Activated CD8-positive, alpha-beta memory T cell treated with anti-CD3 and anti-CD28 coated beads, Interleukin-2, amount 50 U/mL, for 4 hours (primary cell): ENCODE results near the gene NUP98.
"Not testable (repeated sequence)": the region's sequence is repeated elsewhere in the genome, so short reads cannot be mapped to it uniquely, and the experiment has no call there.

ENCODE experiments used
- DNase-seq: peaks from one replicate; pipeline ENCODE4 v3.0.0-alpha.2; 2020

The NUP98 gene

GRCh38 chr11:3825473-3826154 lies 28.3 kb upstream of the NUP98 start:
- no peak for DNase-seq

DNA sequence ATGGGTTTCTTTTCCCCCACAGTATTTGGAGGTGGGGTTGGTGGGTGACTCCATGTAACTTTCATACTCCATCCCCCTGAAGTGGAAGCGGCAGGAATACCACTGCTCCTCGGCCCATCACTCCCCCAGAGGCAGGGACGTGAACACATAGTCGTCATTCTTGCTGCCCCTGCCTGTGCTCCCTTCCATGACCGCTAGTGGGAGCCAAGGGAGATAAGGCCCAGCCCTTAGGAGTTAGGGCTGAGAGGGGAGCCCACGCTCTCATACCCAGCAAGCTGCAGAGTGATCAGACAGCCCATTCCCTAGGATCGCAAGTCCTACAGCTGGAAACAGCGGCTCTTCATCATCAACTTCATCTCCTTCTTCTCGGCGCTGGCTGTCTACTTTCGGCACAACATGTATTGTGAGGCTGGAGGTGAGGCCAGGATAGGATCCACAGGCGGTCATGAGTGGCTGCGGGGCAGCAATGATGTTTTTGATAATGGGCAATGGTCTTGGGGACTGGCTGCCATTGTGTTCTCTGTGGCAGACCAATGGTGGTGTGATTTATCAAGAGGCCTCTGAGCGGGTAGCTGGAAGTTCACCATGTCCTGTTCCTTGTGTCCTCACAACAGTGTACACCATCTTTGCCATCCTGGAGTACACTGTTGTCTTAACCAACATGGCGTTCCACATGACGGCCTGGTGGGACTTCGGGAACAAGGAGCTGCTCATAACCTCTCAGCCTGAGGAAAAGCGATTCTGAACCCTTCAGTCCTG lies 27.5 kb upstream of the NUP98 start:
- DNase-seq, result peak; percentile 86

DNA sequence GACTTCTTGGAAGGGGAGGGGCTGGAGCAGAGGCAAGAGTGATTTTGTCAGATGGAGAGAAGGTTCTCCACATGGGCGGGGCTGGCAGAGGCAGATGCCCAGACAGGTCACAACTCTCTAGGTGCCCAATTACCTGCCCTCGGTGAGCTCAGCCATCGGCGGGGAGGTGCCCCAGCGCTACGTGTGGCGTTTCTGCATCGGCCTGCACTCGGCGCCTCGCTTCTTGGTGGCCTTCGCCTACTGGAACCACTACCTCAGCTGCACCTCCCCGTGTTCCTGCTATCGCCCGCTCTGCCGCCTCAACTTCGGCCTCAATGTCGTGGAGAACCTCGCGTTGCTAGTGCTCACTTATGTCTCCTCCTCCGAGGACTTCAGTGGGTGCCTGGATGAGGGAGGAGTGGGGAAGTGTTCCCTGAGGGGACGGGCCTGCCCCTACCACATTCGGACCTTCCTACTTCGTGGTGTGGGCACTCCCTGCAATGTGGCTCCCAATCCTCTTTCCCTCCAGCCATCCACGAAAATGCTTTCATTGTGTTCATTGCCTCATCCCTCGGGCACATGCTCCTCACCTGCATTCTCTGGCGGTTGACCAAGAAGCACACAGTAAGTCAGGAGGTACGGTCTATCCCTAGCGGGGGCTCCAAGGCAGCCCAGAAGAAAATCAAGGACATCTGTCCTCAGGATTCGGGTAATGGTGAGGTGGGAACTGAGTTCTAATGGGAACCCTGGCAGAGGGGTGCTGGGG lies 26.6 kb upstream of the NUP98 start:
- DNase-seq, result no peak

DNA sequence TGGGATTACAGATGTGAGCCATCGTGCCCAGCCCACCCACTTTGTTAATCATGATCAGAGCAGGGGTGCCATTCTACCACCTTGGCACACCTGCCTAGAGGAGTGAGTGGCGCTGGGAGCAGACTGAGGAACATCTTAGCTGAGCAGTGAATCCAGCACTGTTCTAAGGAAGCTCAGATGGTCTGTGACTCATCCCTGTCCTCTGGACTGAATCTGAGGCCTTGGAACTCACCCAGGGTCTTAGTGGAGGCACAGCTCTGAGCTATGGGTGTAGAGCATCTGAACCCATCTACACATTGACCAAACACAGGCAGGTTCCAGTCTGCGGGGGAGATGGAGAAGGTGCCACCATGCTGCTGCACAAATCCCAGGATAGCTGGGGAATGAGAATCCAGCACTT lies 25.9 kb upstream of the NUP98 start:
- DNase-seq, result no peak

DNA sequence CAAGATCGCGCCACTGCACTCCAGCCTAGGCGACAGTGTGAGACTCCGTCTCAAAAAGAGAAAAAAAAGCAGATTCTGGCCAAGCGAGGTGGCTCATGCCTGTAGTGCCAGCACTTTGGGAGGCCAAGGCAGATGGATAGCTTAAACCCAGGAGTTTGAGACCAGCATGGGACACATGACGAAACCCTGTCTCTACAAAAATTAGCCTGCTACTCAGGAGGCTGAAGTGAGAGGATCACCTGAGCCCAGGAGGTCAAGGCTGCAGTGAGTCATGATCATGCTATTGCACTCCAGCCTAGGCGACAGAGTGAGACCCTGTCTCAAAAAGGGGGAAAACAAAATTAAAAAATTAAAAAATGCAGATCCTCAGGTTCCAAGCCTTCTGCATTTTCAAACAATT lies 25.0 kb upstream of the NUP98 start:
- DNase-seq, result no peak

DNA sequence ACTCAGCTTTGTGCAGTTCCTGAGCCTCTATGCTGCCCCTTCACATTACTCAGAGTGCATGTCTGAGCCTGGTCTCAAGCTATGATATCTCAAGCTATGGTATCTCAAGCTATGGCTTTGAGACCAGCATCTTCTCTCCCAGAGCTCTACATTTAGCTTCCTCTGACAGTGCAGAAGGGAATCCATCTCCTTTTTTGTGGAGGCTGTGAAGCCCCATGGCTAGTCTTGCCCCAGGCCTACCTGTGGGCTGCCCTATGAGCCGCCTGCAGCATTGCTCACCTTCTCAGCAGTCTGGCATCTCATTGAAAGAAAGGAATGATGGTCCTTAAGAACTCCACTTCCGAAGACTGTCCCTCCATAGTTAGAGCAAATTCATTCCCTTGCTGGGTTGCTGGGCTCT lies 23.6 kb upstream of the NUP98 start:
- no peak for DNase-seq

GRCh38 chr11:3817181-3817800 lies 19.9 kb upstream of the NUP98 start:
- no peak for DNase-seq

DNA sequence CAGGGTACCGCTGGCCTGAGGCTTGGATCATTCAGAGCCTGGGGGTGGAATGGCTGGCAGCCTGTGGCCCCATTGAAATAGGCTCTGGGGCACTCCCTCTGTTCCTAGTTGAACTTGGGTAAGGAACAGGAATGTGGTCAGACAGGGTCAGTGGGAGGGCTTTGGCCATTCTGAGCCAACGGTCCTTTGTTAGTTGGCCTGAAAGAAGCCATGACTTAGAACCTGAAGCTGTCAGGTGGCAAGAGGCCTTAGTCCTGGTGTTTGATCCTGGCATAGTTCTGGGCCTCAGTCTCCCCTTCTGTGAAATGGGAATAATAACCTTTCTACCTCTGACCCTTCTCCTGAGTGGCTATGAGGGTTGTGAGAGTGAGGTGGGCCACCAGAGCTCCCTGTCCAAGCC lies 19.3 kb upstream of the NUP98 start:
- DNase-seq, result no peak

GRCh38 chr11:3815845-3816244 lies 18.5 kb upstream of the NUP98 start:
- DNase-seq, result no peak

- not testable (repeated sequence) for DNase-seq
Measured at GRCh38 chr11:3814832-3815231, 17.5 kb upstream of the NUP98 start.

DNA sequence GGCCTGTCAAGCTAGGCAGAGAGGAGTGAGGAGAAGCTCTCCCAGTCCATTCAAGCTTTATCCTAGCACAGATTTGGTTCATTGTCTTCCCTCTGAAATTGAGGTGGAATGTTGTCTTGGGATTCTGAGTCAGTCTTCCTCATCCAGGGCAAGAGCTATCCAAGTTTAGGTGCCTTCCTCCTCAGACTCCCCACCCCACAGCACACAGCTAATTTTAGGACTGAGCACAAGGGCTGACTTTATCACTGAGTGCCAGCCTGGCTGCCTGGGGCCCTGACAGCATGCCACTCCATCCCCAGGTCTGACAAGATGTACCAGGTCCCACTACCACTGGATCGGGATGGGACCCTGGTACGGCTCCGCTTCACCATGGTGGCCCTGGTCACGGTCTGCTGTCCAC lies 13.6 kb upstream of the NUP98 start:
- DNase-seq, result no peak

DNA sequence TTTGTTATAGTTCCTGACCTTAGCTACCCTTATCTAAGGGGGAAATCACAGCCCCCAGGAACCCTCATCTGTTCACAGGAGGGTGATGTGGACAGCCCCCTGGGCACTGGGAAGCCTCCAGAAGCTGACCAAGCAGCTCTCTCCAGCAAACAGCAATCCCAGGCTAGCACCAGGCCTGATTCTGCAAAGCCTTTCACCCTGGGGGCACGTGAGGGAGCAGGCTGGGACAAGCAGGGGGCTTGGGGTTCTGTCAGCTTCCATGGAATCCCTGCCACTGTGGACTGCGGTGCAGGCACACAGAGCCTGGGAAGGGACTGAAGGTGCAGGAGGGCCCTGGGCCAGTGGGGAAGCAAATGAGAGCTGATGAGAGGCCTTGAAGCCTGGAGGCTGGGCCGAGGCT lies 13.1 kb upstream of the NUP98 start:
- no peak for DNase-seq

DNA sequence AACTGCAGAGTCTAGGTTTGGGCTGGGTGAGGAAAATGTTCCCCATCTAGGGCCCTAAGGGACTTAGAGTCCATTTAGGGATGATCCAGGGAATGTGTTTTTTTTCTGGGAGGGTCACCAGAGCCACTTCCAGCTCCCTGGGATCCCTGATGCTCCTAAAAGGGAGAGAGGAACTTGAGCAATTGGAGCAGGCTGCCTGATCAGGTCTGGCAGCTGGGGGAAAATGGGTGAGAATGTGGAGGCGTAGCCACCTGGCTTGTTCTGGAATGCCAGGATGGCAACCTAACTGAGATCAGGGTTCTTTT lies 12.2 kb upstream of the NUP98 start:
- DNase-seq, result no peak

DNA sequence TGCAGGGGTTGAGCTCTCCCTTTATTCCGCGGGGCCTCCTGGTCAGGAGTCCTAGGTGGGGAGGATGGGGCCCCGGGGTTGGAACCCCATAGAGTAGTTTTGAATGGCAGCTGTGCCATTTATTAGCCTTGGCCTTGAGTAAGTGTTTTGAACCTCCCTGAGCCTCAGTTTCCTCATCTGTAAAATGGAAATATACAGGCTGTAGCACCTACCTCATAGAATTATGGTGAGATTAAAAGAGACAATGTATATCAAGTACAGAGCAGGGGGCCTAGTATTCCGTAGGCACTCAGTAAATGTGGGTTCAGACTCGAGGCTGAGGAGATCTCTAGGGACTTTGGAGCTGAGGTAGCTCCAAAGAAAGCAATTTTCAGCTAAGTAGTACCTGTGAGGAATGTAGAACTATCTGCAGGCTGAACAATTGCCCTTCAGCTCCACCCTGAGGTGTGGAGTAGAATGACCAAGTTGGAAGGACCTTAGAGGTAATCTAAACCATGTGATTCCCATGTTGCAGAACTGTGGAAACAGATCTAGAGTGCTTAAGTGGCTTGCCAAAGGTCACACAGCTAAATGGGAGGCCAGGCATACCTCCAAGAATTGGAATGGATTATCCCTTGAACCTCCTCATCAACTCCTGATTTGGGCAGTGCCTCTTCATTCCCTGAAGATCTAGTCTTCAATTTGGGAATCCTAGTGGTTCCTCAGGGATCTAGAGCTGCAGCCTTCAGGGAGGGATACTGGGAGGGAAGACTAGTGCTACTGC lies 11.7 kb upstream of the NUP98 start:
- no peak for DNase-seq

- peak; percentile 60 for DNase-seq
Measured at GRCh38 chr11:3807909-3808860, 10.8 kb upstream of the NUP98 start, which contains the start of gene PGAP2. TSS of gene PGAP2 (plus strand) at chr11:3808560. CDS start at chr11:3811260, 2,700 bp downstream.

- DNase-seq, result no peak
Measured at GRCh38 chr11:3803726-3804495, 6.6 kb upstream of the NUP98 start.

DNA sequence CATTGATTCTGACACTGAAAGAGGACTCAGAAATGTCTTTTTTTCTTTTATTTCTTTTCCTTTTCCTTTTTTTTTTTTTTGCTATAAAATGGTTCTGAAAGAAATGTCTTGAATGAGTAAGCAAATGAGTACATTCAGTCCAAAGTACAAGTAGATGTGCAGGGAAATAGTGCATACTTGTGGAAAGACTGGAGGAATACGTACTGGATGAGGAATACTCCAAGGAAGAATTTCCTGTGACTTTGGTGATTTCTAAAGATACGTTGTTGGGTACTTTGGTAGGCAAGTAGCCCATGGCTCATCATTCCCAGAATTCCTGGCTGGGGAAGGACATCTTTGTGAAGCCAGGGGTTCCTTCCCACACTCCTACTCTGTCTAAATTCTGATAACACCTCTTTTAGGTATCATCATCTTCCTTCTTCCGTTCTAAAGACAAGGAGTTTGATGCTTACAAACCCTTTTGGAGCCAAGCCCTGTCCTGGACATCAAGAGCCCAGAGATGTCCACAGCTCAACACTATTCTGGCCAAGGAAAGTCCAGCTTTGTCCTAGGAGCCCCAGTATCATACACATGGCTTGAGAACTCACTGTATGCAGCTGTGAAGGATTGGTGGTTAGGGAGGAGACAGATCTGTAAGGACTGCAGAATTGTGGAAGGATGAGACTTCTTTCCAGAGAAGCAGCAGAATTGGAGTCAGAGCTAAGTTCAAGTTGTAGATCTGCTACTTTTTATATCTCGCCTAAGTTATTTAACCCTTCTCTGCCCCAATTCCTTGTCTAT lies 4.8 kb upstream of the NUP98 start:
- DNase-seq, result no peak

DNA sequence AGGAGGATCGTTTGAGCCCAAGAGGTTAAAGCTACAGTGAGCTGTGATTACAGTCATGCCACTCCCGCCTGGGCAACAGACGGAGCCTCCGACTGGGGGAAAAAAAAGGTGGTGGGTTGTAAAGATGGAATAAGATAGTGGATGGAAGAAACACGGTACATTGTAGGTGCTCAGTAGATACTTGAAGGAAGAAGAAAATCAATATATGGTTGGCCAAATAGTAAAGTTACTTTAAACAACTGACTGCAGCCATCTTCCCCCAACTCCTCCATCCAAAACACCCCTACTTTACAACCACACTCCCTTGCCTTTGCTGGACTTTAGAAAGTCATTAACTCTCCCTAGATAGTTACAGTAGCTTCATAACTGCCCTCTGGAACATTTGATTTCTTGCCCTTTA lies 2.5 kb upstream of the NUP98 start:
- DNase-seq, result no peak

GRCh38 chr11:3799143-3799542 lies 1.8 kb upstream of the NUP98 start:
- no peak for DNase-seq

DNA sequence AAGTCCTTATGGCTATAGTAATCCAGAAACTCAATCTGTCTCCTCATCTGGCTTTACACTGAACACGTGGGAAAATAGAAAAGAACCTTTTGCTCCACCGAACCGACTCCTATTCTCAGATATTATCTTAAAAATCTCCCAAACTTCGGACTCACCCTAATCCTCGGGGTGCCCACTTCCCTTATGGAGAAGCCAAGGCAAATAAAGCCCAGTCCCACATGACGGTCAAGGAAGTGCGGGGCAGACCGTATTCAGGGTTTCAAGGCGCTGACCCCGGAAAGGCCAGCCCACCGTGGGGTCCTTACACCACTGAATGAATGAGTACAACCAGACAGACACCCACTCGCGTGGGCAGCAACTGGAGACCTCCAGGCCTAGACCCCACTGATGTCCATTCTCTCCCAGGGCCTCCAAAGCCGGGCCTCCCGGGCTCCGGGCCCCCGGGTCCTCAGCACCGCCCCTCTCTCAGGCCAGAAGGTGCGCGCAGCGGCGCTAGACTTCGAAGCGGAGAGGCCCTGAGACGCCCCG lies 489 bp downstream of the NUP98 start:
- DNase-seq, result no peak
